Activated effector memory CD4-positive, alpha-beta T cell treated with Interleukin-2 at 50 U/mL for 16 hours (primary cell): ENCODE data around the gene GIMAP6.
A peak's percentile ranks its signal among the peaks of the same experiment; 100 is the strongest.
"Not testable (repeated sequence)": the region's sequence is repeated elsewhere in the genome, so short reads cannot be mapped to it uniquely, and the experiment has no call there.

Experiments used
- DNase-seq: peaks from one replicate; pipeline ENCODE4 v3.0.0-alpha.2; 2020

Gene GIMAP6

GRCh38 chr7:150645259-150646020, 13.3 kb upstream of the GIMAP6 start:
- no peak for DNase-seq

- DNase-seq: no peak
Observed at GRCh38 chr7:150642926-150643325, 10.7 kb upstream of the GIMAP6 start.

- no peak for DNase-seq
Observed at GRCh38 chr7:150641854-150642253, 9.7 kb upstream of the GIMAP6 start.

- no peak for DNase-seq
Observed at GRCh38 chr7:150633926-150634325, 1.7 kb upstream of the GIMAP6 start.

GRCh38 chr7:150631084-150631826, 930 bp downstream of the GIMAP6 start:
- DNase-seq: peak; percentile 61

- DNase-seq: no peak
Observed at GRCh38 chr7:150629347-150629746, 2.8 kb downstream of the GIMAP6 start.

GRCh38 chr7:150627959-150628358, 4.2 kb downstream of the GIMAP6 start:
- DNase-seq: no peak

- no peak for DNase-seq
Observed at GRCh38 chr7:150626696-150627095, 5.5 kb downstream of the GIMAP6 start.

- no peak for DNase-seq
Observed at GRCh38 chr7:150621376-150621775, 10.8 kb downstream of the GIMAP6 start.

GRCh38 chr7:150620617-150621371, 11.4 kb downstream of the GIMAP6 start:
- no peak for DNase-seq

- DNase-seq: no peak
Observed at GRCh38 chr7:150620061-150620460, 12.1 kb downstream of the GIMAP6 start.

GRCh38 chr7:150615221-150615755, 16.9 kb downstream of the GIMAP6 start:
- not testable (repeated sequence) for DNase-seq

GRCh38 chr7:150614426-150614825, 17.8 kb downstream of the GIMAP6 start:
- DNase-seq: not testable (repeated sequence)

- DNase-seq: no peak
Observed at GRCh38 chr7:150613880-150614279, 18.3 kb downstream of the GIMAP6 start.

- DNase-seq: no peak
Observed at GRCh38 chr7:150612925-150613324, 19.3 kb downstream of the GIMAP6 start.

GRCh38 chr7:150610233-150610632, 22.0 kb downstream of the GIMAP6 start:
- DNase-seq: no peak

GRCh38 chr7:150603600-150603999, 28.6 kb downstream of the GIMAP6 start:
- DNase-seq: not testable (repeated sequence)

GRCh38 chr7:150595361-150595760, 36.8 kb downstream of the GIMAP6 start:
- no peak for DNase-seq

- no peak for DNase-seq
Observed at GRCh38 chr7:150594805-150595204, 37.4 kb downstream of the GIMAP6 start.

- DNase-seq: no peak
Observed at GRCh38 chr7:150587551-150587950, 44.6 kb downstream of the GIMAP6 start.

- DNase-seq: no peak
Observed at GRCh38 chr7:150586785-150587152, 45.4 kb downstream of the GIMAP6 start.

GRCh38 chr7:150586068-150586784, 46.0 kb downstream of the GIMAP6 start:
- no peak for DNase-seq

GRCh38 chr7:150585199-150585598, 47.0 kb downstream of the GIMAP6 start:
- no peak for DNase-seq
